Cardiac fibroblast (primary cell): ENCODE results near the gene ADPGK.
A peak's percentile ranks its signal among the peaks of the same experiment; 100 is the strongest.
"Not testable (repeated sequence)": the region's sequence is repeated elsewhere in the genome, so short reads cannot be mapped to it uniquely, and the experiment has no call there.

Experiments
- DNase-seq, 2 donors: peaks; one replicate each; pipeline versions ENCODE4 v3.0.0 to v3.0.0-alpha.2; 2010; ENCODE audit warnings: low read depth in 2 of 2
- H3K4me3 ChIP-seq, 2 donors: replicated peaks in 1 of 2; 1 replicate in 1 of 2; 2 replicates in 1 of 2; pipeline ENCODE4 v1.5.1; 2011; ENCODE audit warnings: low read depth in 2 of 2, low read length in 2 of 2, mild to moderate bottlenecking in 2 of 2, moderate library complexity in 1 of 2
- CTCF ChIP-seq: IDR thresholded peaks from one replicate; pipeline ENCODE4 v1.5.1; 2011; ENCODE audit warnings: low read depth, mild to moderate bottlenecking, low read length, inconsistent platforms

The ADPGK gene

GRCh38 chr15:72727154-72727553 is 56.4 kb downstream of the ADPGK start:
- TF ChIP-seq CTCF = no peak
- no peak overlapping the region for H3K4me3 ChIP-seq
- no peak for DNase-seq

- DNase-seq, H3K4me3 ChIP-seq: not testable (repeated sequence)
Measured at GRCh38 chr15:72725851-72726250, 57.7 kb downstream of the ADPGK start.

- no peak for TF ChIP-seq CTCF
Measured at GRCh38 chr15:72725446-72725845, 58.1 kb downstream of the ADPGK start.

GRCh38 chr15:72724028-72724427 is 59.5 kb downstream of the ADPGK start:
- H3K4me3 ChIP-seq = no peak overlapping the region
- no peak for DNase-seq
- TF ChIP-seq CTCF = no peak

More at GRCh38 chr15:72725446-72725845, 58.1 kb downstream of the ADPGK start:
- DNase-seq = no peak
- no peak overlapping the region for H3K4me3 ChIP-seq

- peak; percentile 71 for TF ChIP-seq CTCF
- H3K4me3 ChIP-seq = no peak overlapping the region
- DNase-seq = peak; percentile 83 to 86
Measured at GRCh38 chr15:72722071-72722696, 61.4 kb downstream of the ADPGK start.

- not testable (repeated sequence) for DNase-seq
Measured at GRCh38 chr15:72708551-72709303, 74.8 kb downstream of the ADPGK start.

GRCh38 chr15:72706266-72706665 is 77.3 kb downstream of the ADPGK start:
- DNase-seq = no peak
- no peak overlapping the region for H3K4me3 ChIP-seq
- TF ChIP-seq CTCF = no peak

More at GRCh38 chr15:72708551-72709303, 74.8 kb downstream of the ADPGK start:
- H3K4me3 ChIP-seq = not testable (repeated sequence)
